K562 (cell line): ENCODE data around the gene PPM1G. TPM values are rescaled to one million over a fixed set of nuclear protein-coding genes. Genes with fewer than 3 reads are reported as not detected.

Experiments used
- KLF10 ChIP-seq: fragments of 250-450 bp; sonication (Bioruptor Pico); IDR thresholded peaks from 2 replicates; pipeline ENCODE4 v1.6.1; 2021; ENCODE audit warnings: matching md5 sums
- MTA1 ChIP-seq: fragments of 450-650 bp; IDR thresholded peaks from 2 replicates; pipeline ENCODE4 v1.6.1; 2017; ENCODE audit warnings: borderline replicate concordance
- PHB ChIP-seq: fragments of 250-450 bp; sonication (Bioruptor Pico); IDR thresholded peaks from 2 replicates; pipeline ENCODE4 v1.5.0; 2021
- REST ChIP-seq, 2 experiments: fragments of 450-650 bp; formaldehyde crosslinking in 1 of 2; IDR thresholded peaks; 2 replicates each; pipeline versions ENCODE4 v1.4.0 to v1.6.1; 2014 to 2020; ENCODE audit warnings: mild to moderate bottlenecking in 2 of 2, borderline replicate concordance in 1 of 2, low read depth in 1 of 2
- ZBTB11 ChIP-seq, 3 experiments: fragments of 200-800 bp in 1 of 3; fragments of 250-450 bp in 1 of 3; fragments of 450-650 bp in 1 of 3; sonication (Bioruptor Pico) in 1 of 3; sonication (Bioruptor generic) in 1 of 3; formaldehyde crosslinking in 1 of 3; IDR thresholded peaks; 2 replicates each; pipeline versions ENCODE4 v1.6.1 to v1.8.0; 2016 to 2022; ENCODE audit warnings: mild to moderate bottlenecking in 2 of 3, missing genetic modification characterization in 2 of 3, missing compliant biosample characterization in 1 of 3, moderate library complexity in 1 of 3
- ZBTB2 ChIP-seq: fragments of 450-650 bp; IDR thresholded peaks from 2 replicates; pipeline ENCODE4 v1.6.1; 2016; ENCODE audit warnings: antibody characterized with exemption
- ZNF589 ChIP-seq: fragments of 200-800 bp; sonication (Bioruptor generic); IDR thresholded peaks from 2 replicates; pipeline ENCODE4 v1.6.1; 2016; ENCODE audit warnings: low read depth, missing genetic modification characterization, missing compliant biosample characterization
- polyA plus RNA-seq, 8 experiments: library from polyadenylated mRNA; depleted of rRNA in 4 of 8; stranded (reverse) in 5 of 8; unstranded in 3 of 8; fragments of >200 nt; fragmentation: Nextera tagmentation in 2 of 8; fragmentation: Illumina TruSeq in 1 of 8; extraction: Ambion mirVana in 2 of 8; extraction: Trizol in 1 of 8; gene quantifications; 2 replicates each; pipeline versions ENCODE4 v1.2.1 to v1.2.3, GENCODE V29; 2011 to 2014; ENCODE audit warnings: inconsistent platforms in 1 of 8, missing spikeins in 1 of 8
- total RNA-seq, 7 experiments: library from RNA; depleted of rRNA in 6 of 7; stranded (reverse); fragments of >200 nt in 6 of 7; fragmentation: Illumina TruSeq in 2 of 7; extraction: Trizol in 2 of 7; gene quantifications; 2 replicates each; pipeline versions ENCODE4 v1.2.1 to v1.2.3, GENCODE V29; 2011 to 2021; ENCODE audit warnings: low replicate concordance in 1 of 7

PPM1G gene
- total and polyA plus RNA-seq, 9 of the 15 experiments (the other 6 are each of a cell fraction or from before 2014, with no cell fraction given): 61.7 to 230 (median 153) TPM

- TF ChIP-seq REST (IDR thresholded peaks at IDR 0.05; ENCODE audit: borderline replicate concordance) (0 out of 2 replicates have a peak, but pooled peaks have one; percentile 8), REST (CRISPR knock-in tag; IDR thresholded peaks at IDR 0.05; ENCODE audit: low read depth) (no peak), ZBTB11 (CRISPR knock-in tag; IDR thresholded peaks at IDR 0.05) (no peak), ZBTB2 (peak; percentile 45; the same call in 1 of the 2 replicates), ZNF589 (CRISPR knock-in tag) (no peak; the same call in 1 of the 2 replicates), KLF10 (no peak), PHB (CRISPR knock-in tag) (no peak), MTA1 (0 out of 2 replicates have a peak, but pooled peaks have one; percentile 13)
Observed at GRCh38 chr2:27353762-27354596, 55.4 kb downstream of the PPM1G start (continued).
